Activated CD4-positive, alpha-beta T cell treated with anti-CD3 and anti-CD28 coated beads for 4 hours (primary cell): ENCODE measurements around the gene PRPF31.

Experiments used
- DNase-seq, 2 donors: peaks; one replicate each; pipeline ENCODE4 v3.0.0-alpha.2; 2020

The PRPF31 gene

DNA sequence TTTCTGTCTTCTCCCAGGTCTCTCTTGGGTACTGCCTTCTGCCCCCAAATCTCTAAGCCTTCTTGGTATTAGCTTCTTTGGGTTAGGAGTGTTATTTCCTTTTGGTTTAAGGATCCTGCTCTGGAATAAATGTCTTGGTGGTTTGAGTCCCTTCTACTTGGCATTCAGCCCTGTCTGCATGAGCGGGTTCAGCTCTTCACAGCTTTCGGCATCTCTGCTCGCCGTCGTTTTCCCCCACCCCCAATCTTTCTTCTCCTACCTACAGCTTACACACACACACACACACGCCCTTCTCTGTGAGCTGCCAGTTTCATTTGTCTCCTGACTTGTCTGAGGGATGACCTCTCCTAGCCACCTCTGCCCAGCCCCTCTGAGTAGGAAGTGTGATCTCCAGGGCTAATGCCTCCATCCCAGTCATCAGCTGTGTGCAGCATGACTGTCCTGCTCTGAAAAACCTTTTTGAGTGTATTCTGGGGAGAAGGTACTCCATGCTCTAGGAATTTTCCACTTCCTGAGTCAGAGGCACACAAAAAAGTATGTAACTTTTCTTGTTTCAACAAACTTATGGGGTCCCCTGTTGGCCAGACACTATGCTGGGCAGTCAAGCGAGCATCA lies 26.7 kb downstream of the PRPF31 start:
- no peak for DNase-seq

- DNase-seq = no peak
Observed at GRCh38 chr19:54145541-54146158, 30.1 kb downstream of the PRPF31 start.

DNA sequence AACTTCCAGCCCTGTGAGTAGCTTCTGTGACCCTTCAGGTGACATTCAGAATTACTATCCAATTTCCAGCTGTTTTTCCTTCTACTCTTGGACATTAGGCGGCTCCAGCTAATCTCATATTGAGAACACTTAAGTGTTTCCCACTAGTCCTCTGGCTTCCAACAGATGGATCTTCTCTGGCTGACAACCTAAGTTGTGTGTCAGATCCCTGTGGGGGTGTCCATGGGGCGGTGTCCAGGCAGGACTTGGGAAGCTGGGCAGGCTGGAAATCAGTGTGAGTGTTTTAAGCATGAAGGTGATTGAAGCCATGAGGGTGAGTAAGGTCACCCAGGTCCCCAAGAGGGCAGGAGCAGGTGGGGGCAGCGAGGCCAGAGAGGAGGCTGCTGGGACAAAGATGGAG lies 32.1 kb downstream of the PRPF31 start:
- no peak for DNase-seq

GRCh38 chr19:54148158-54148557 lies 32.6 kb downstream of the PRPF31 start:
- DNase-seq = no peak

GRCh38 chr19:54149021-54149812 lies 33.7 kb downstream of the PRPF31 start:
- DNase-seq = no peak

- DNase-seq = no peak
Observed at GRCh38 chr19:54151362-54152035, 35.9 kb downstream of the PRPF31 start.

GRCh38 chr19:54152267-54152666 lies 36.7 kb downstream of the PRPF31 start:
- no peak for DNase-seq

DNA sequence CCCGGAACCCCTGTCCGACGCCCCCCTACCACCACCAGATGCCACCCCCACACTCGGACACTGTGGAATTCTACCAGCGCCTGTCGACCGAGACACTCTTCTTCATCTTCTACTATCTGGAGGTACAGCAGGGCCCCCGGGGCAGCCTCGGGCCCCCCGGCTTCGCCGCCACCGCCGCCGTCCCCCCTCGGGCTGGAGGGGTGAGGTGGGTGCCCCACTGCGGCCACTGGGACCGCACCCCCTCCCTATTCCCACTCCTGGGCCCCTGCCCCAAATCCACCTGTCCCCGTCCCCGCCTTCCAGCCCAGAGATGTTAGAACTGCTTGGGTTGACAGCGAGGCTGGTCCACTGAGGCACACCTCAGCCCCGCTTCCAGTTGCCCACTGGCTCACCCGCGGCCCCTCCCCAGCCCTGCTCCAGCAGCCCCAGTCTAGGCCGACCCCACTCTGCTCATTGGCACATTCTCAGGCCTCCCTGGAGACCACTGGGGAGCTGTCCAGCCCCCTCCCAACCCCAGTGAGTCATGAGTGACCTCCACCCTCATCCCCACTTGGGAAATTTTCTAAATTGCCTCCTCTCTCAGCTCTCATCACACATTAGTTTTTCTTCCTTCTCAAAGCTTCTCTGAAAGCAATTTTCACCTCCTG lies 37.4 kb downstream of the PRPF31 start:
- DNase-seq = no peak

DNA sequence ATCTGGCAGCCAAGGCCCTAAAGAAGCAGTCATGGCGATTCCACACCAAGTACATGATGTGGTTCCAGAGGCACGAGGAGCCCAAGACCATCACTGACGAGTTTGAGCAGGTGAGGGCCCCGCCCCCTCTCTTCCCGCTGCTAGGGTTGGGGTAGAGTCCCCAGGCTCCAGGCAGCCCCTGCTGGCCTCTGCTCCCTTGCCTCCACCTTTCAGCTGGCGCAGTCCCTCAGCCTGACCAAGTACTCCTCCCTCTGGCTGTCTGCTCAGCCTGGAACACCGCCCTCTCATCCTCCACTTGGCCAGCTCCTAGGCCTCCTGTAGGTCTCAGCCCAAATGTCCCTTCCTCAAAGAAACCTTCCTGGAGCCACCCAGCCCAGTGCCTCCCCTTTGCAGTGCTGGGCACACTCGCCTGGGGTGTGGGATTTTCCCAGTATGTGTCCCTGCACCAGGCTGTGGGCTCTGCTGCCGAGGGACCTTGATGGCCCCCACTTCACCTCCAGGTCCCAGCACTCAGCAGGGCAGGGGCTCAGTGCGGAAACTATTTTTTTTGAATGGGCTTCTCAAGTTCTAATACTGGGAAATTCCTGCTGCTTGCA lies 38.3 kb downstream of the PRPF31 start:
- no peak for DNase-seq

GRCh38 chr19:54154603-54155345 lies 39.2 kb downstream of the PRPF31 start:
- no peak for DNase-seq

DNA sequence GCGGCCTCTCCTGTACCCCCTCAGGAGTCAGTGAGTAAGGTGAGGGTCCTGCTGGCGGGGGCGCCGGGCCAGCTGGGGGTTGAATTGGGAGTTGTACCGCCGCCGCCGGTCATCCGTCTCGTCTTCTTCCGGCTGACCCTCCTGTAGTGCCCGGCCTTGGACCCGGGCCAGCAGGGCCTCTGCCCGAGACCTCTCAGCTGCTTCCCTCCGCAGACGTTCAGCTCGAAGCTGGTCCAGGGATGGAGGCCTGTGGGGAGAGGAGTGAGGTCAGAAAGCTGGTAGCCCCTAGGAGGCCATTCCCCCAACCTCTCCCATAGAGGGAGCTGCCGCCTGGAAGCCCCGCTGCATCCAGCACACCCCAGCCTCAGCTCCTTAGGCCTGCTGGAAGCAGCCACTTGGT lies 40.1 kb downstream of the PRPF31 start:
- DNase-seq = no peak

- no peak for DNase-seq
Observed at GRCh38 chr19:54156490-54156889, 40.9 kb downstream of the PRPF31 start.

GRCh38 chr19:54156953-54157352 lies 41.4 kb downstream of the PRPF31 start:
- no peak for DNase-seq

DNA sequence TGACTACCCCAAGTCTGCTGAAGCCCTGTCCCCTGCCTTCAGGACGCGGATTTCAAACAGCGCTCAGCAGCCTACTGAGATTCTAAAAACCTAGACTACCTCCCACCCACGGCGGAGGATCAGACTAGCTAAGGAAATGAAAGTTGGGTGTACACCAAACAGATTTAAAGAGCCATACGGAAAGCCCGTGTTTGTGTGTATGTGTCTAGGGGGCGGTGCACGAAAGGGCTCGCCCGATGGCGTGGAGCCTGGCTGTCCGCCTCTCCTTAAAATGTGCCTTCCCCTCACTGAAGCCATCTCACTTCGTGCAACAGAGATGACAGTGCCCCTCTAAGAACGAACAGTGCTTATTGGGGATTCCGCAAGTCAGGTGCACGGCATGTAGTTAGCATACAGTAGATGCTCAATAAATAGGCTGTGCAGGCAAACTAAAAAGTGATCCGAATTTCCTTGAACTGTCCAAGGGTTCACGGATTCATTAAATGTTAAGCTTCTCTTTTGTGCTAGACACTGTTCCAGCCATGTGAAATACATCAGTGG lies 43.3 kb downstream of the PRPF31 start:
- DNase-seq = peak in 1 of 2 donors; percentile 30

DNA sequence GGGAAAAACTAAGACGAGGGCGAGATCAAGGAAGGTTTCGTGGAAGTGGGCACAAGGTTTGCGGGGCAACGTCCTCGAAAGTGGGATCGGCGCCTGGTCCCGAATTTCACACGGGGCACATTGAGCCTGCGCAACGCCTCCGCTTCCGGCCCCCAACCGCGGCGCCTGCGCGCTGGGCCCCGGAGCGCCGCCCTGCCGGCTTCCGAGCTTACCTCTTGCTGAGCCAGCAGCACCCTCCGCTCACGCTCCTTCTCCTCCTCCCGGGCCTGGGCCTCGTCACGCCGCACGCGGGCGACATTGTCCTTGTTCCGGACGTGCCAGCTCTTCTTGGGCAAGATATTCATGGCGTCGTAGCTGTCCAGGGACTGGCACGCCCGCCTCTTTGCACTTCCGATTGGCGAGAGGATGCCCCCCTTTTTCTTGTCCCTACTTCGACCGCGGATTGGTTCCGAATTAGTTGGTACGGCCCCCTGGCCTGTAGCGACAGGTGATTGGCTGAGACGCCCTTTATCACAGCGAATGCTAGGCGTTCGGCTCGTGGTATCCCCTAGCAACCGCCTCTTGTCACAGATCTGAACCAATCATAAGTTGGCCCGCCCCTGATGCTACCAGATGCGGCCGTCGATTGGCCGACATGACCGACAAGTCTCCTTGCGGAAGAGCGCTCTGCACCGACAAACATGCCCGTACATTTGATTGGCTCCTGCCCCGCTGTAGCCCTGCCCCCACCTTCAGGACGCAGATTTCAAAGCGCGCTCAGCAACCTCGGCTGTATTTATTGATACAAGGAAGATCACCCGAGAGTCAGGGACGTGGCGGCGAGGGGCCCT lies 44.0 kb downstream of the PRPF31 start, which contains the start of gene LENG1:
Gene LENG1 (minus strand): TSS at position 370 of the 830 bp plus-strand sequence. CDS start 26 bp downstream, at position 344.
- peak; percentile 98 to 100 for DNase-seq

GRCh38 chr19:54160182-54160811 lies 44.7 kb downstream of the PRPF31 start:
- no peak for DNase-seq

DNA sequence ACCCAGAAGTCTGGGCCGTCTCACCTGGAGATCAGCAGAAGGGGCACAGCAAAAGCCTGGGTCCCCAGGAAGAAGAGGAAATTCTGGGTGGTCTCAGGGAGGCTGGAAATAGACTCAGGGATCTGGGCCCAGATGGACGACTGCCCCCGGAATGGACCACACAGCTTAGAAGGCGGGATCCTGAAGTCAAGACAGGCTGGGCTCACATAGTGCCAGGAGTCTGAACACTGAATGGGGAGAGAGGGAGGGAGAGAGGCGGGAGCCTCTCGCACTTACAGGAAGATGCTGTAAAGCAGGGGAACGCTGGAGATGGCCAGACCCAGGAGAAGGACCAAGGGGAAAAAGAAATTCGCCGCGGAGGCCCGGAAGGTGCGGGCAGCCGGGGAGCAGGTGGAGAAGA lies 45.3 kb downstream of the PRPF31 start:
- DNase-seq = no peak

DNA sequence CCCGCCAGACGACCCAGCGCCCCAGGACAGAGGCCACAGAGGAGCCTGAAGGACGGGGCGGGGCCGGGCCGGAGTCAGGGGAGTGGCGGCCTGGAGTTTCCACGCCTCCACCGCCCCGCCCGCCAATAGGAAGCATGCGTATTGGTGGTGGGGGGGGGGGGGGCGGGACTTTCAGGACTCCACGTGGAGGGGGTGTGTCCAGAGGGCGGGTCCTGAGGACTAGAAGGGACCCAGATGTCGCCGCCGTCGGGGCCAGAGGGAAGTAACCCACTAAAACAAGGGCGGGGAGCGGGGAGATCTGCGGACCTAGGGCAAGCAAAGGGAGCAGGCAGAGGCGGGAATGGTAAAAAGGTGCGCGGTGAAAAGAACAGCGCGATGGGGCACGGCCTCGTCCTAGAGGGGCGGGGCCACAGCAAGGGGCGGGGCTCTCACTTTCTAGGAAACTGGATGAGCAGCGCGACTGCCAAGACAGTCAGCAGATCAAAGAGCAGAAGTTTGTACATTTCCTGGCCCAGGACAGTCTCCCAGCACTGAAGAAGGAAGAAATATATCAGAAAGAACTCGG lies 46.8 kb downstream of the PRPF31 start:
- peak; percentile 84 to 86 for DNase-seq

- DNase-seq = no peak
Observed at GRCh38 chr19:54162884-54163283, 47.3 kb downstream of the PRPF31 start.
